SK-N-SH (cell line): ENCODE results near the gene GSTM5. TPM values are rescaled to one million over a fixed set of nuclear protein-coding genes. Genes with fewer than 3 reads are reported as not detected.
"Not testable (repeated sequence)": the region's sequence is repeated elsewhere in the genome, so short reads cannot be mapped to it uniquely, and the experiment has no call there.

ENCODE experiments used
- CTCF ChIA-PET: fragments of 300-600, 350-600 bp; formaldehyde crosslinking; extraction: SDS; loops from one replicate; lab custom pipeline; 2021; lab: Yijun Ruan, JAX
- POLR2A ChIA-PET: fragments of 350-600 bp; sonication (Branson Sonifier 250); formaldehyde crosslinking; extraction: SDS; loops from one replicate; lab custom pipeline; 2020; ENCODE audit warnings: antibody characterized with exemption, inconsistent platforms; lab: Yijun Ruan, JAX
- DNase-seq: peaks from one replicate; pipeline ENCODE4 v3.0.0; 2012
- H2AFZ ChIP-seq: fragments of 200-600 bp; sonication (generic); 2 replicates; pipeline ENCODE4 v1.8.1; 2016; ENCODE audit warnings: antibody characterized with exemption, mild to moderate bottlenecking, low read depth
- H3F3A ChIP-seq: fragments of 200-600 bp; sonication (generic); replicated peaks from 2 replicates; pipeline ENCODE3; 2016; ENCODE audit warnings: antibody characterized with exemption, mild to moderate bottlenecking; ENCODE audit not compliant: insufficient read depth
- H3K27ac ChIP-seq, 2 experiments: fragments of 200-500 bp in 1 of 2; fragments of 200-600 bp in 1 of 2; sonication (Bioruptor generic) in 1 of 2; sonication (generic), shearing (Covaris generic) in 1 of 2; 2 replicates each; pipeline versions ENCODE4 v1.5.1 to v1.6.1; 2014 to 2016; ENCODE audit warnings: low read depth in 2 of 2, inconsistent platforms in 1 of 2, low read length in 1 of 2, mild to moderate bottlenecking in 1 of 2, mixed read lengths in 1 of 2
- H3K27me3 ChIP-seq: fragments of 200-600 bp; sonication (generic), shearing (Covaris generic); 2 replicates; pipeline ENCODE4 v1.6.1; 2016; ENCODE audit warnings: mixed run types; ENCODE audit not compliant: insufficient read depth
- H3K36me3 ChIP-seq, 2 experiments: fragments of 200-500 bp in 1 of 2; fragments of 200-600 bp in 1 of 2; sonication (Bioruptor generic) in 1 of 2; sonication (generic) in 1 of 2; replicated peaks in 1 of 2; 2 replicates each; pipeline versions ENCODE3 to v1.5.1; 2014 to 2016; ENCODE audit warnings: low read length in 1 of 2, mild to moderate bottlenecking in 1 of 2; ENCODE audit not compliant: insufficient read depth in 2 of 2, control insufficient read depth in 1 of 2
- H3K4me1 ChIP-seq, 2 experiments: fragments of 200-500 bp in 1 of 2; fragments of 200-600 bp in 1 of 2; sonication (Bioruptor generic) in 1 of 2; sonication (generic), shearing (Covaris generic) in 1 of 2; 2 replicates each; pipeline versions ENCODE4 v1.5.1 to v1.6.1; 2014 to 2016; ENCODE audit warnings: low read depth in 1 of 2, low read length in 1 of 2, mixed run types in 1 of 2; ENCODE audit not compliant: insufficient read depth in 2 of 2, control insufficient read depth in 1 of 2
- H3K4me2 ChIP-seq: fragments of 200-600 bp; sonication (generic), shearing (Covaris generic); 2 replicates; pipeline ENCODE4 v1.6.1; 2017; ENCODE audit warnings: mixed run types
- H3K4me3 ChIP-seq, 2 experiments: fragments of 200-500 bp in 1 of 2; fragments of 200-600 bp in 1 of 2; sonication (Bioruptor generic) in 1 of 2; sonication (generic), shearing (Covaris generic) in 1 of 2; 2 replicates each; pipeline versions ENCODE4 v1.5.1 to v1.8.1; 2014 to 2016; ENCODE audit warnings: low read depth in 2 of 2, inconsistent platforms in 1 of 2, low read length in 1 of 2, mild to moderate bottlenecking in 1 of 2, mixed read lengths in 1 of 2, moderate library complexity in 1 of 2
- H3K79me2 ChIP-seq: fragments of 200-600 bp; sonication (generic); 2 replicates; pipeline ENCODE4 v1.8.1; 2017; ENCODE audit warnings: mild to moderate bottlenecking; ENCODE audit not compliant: insufficient read depth
- H3K9ac ChIP-seq: fragments of 200-600 bp; sonication (generic); 2 replicates; pipeline ENCODE4 v1.6.1; 2017; ENCODE audit warnings: mixed run types
- H3K9me2 ChIP-seq: fragments of 200-600 bp; sonication (generic); 2 replicates; pipeline ENCODE4 v1.6.1; 2017; ENCODE audit warnings: mixed run types
- H3K9me3 ChIP-seq: fragments of 200-600 bp; sonication (generic); 2 replicates; pipeline ENCODE4 v1.6.1; 2017; ENCODE audit warnings: mixed run types, mild to moderate bottlenecking, moderate library complexity
- H4K20me1 ChIP-seq: fragments of 200-600 bp; sonication (generic); 2 replicates; pipeline ENCODE4 v1.6.1; 2017; ENCODE audit warnings: mild to moderate bottlenecking, mixed run types; ENCODE audit not compliant: insufficient read depth
- CHD2 ChIP-seq: fragments of 150-350 bp; IDR thresholded peaks from 2 replicates; pipeline ENCODE4 v1.6.1; 2018; ENCODE audit warnings: low read length; ENCODE audit not compliant: partially characterized antibody
- ELF1 ChIP-seq: IDR thresholded peaks from 2 replicates; pipeline ENCODE4 v1.4.0; 2012
- EP300 ChIP-seq, 2 experiments: IDR thresholded peaks; 2 replicates each; pipeline versions ENCODE4 v1.4.0 to v1.6.1; 2012; ENCODE audit warnings: borderline replicate concordance in 1 of 2, low read depth in 1 of 2, low read length in 1 of 2
- FOXJ3 ChIP-seq: sonication (generic); formaldehyde crosslinking; IDR thresholded peaks from 2 replicates; pipeline ENCODE4 v1.5.1; 2020; ENCODE audit warnings: mild to moderate bottlenecking, missing genetic modification reagents
- FOXM1 ChIP-seq: IDR thresholded peaks from 2 replicates; pipeline ENCODE4 v1.4.0; 2012; ENCODE audit warnings: low read depth, mild to moderate bottlenecking
- GABPA ChIP-seq: IDR thresholded peaks from 2 replicates; pipeline ENCODE4 v1.4.0; 2012; ENCODE audit warnings: low read depth, mild to moderate bottlenecking
- IRF3 ChIP-seq: fragments of 150-350 bp; IDR thresholded peaks from 2 replicates; pipeline ENCODE4 v1.6.1; 2016; ENCODE audit warnings: mild to moderate bottlenecking, low read depth, low read length
- JUND ChIP-seq: IDR thresholded peaks from 2 replicates; pipeline ENCODE4 v1.4.0; 2012
- RAD21 ChIP-seq: IDR thresholded peaks from 2 replicates; pipeline ENCODE4 v1.6.1; 2012; ENCODE audit warnings: mild to moderate bottlenecking, low read length
- RCOR1 ChIP-seq: fragments of 150-350 bp; IDR thresholded peaks from 2 replicates; pipeline ENCODE4 v1.6.1; 2017; ENCODE audit warnings: antibody characterized with exemption, low read length
- RFX5 ChIP-seq: IDR thresholded peaks from 2 replicates; pipeline ENCODE4 v1.6.1; 2012; ENCODE audit warnings: mild to moderate bottlenecking, improper control_type of control experiment, low read length
- SIN3A ChIP-seq: IDR thresholded peaks from 2 replicates; pipeline ENCODE4 v1.6.1; 2012; ENCODE audit warnings: low read depth, mild to moderate bottlenecking, low read length, moderate library complexity, borderline replicate concordance
- TAF1 ChIP-seq: IDR thresholded peaks from 2 replicates; pipeline ENCODE4 v1.6.1; 2012; ENCODE audit warnings: low read depth, mild to moderate bottlenecking, low read length, moderate library complexity, borderline replicate concordance
- TEAD4 ChIP-seq: IDR thresholded peaks from 2 replicates; pipeline ENCODE4 v1.4.0; 2012; ENCODE audit warnings: mild to moderate bottlenecking, borderline replicate concordance; ENCODE audit not compliant: insufficient read depth
- USF2 ChIP-seq: fragments of 150-350 bp; IDR thresholded peaks from 2 replicates; pipeline ENCODE4 v1.6.1; 2017; ENCODE audit warnings: antibody characterized with exemption, low read length, low read depth, borderline replicate concordance
- whole genome bisulfite sequencing: methylation state at CpG from one replicate; pipeline ENCODE4 v1.1.6; 2017; ENCODE audit warnings: low lambda C conversion rate; 5-methylcytosine and 5-hydroxymethylcytosine counted together
- polyA plus RNA-seq, 3 experiments: library from polyadenylated mRNA; depleted of rRNA; stranded (reverse); fragments of >200 nt; gene quantifications; 2 replicates each; pipeline ENCODE4 v1.2.3, GENCODE V29; 2012
- TF ChIP-seq, protein P1 (sequence below): IDR thresholded peaks from 2 replicates; pipeline ENCODE4 v1.6.1; 2012; ENCODE audit warnings: mild to moderate bottlenecking, low read depth, low read length, moderate library complexity
- TF ChIP-seq, protein P2 (sequence below): IDR thresholded peaks from 2 replicates; pipeline ENCODE4 v1.4.0; 2012; ENCODE audit warnings: low read depth, borderline replicate concordance
- TF ChIP-seq, protein P3 (sequence below): IDR thresholded peaks from 2 replicates; pipeline ENCODE4 v1.4.0; 2012; ENCODE audit warnings: low read depth, borderline replicate concordance

GSTM5 gene
- polyA plus RNA-seq, 1 of the 3 experiments (the other 2 are of a cell fraction) = not detected

DNA sequence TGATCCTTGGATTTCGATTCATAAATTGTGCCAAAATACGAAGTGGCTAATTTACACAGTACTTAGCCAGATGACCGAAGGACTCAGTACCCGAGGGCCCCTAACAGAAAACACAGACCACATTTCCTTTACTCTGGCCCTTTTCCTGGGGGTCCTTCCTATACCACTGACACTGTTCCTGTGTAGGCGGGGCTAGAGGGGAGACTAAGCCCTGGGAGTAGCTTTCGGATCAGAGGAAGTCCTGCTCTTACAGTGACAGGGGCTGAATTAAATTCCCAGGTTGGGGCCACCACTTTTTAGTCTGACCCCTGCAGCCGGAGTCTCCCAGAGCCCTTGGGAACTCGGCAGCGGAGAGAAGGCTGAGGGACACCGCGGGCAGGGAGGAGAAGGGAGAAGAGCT is 24.9 kb upstream of the GSTM5 start:
- H3K36me3 ChIP-seq, H3K27ac ChIP-seq, H4K20me1 ChIP-seq, H3K9me3 ChIP-seq, H3K27me3 ChIP-seq, POLR2A ChIA-PET, H3K4me3 ChIP-seq, H3K4me2 ChIP-seq, H2AFZ ChIP-seq, CTCF ChIA-PET, H3K9me2 ChIP-seq, H3K9ac ChIP-seq, H3K4me1 ChIP-seq, H3K79me2 ChIP-seq, DNase-seq, H3F3A ChIP-seq: not testable (repeated sequence)
- no CpG with 5 or more reads among the region's 11 CpGs for WGBS

DNA sequence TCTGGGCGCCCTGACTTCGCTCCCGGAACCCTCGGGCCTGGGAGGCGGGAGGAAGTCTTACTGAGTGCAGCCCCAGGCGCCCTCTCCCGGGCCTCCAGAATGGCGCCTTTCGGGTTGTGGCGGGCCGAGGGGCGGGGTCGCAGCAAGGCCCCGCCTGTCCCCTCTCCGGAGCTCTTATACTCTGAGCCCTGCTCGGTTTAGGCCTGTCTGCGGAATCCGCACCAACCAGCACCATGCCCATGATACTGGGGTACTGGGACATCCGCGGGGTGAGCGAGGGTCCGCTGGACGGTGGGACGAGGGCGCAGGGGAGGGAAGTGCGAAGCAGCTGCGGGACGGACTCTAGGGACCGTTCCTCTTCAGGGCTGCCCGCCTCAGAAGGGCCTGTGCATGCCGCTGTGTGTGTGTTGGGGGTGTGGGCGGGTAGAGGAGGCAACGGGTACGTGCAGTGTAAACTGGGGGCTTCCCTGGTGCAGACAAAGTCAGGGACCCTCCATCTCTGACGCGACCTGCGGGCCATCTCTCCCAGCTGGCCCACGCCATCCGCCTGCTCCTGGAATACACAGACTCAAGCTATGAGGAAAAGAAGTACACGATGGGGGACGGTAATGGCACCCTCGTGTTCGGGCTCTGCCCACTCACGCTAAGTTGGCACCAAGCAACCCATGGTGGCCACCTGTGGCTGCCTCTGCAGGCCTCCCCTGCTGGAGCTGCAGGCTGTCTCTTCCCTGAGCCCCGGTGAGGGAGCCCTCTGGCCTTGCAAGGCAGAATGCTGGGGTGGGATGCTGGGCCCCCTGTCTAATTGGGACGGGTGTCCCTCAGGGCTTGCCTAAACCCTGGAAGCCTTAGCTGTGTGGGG is 24.2 kb upstream of the GSTM5 start, which contains the start of gene GSTM1:
Gene GSTM1 (plus strand): TSS at position 177 of the 859 bp plus-strand sequence. CDS start 57 bp downstream, at position 234.
- POLR2A ChIA-PET = no interaction called here
- CTCF ChIA-PET = no interaction called here
- TF ChIP-seq FOXJ3 (CRISPR knock-in tag) (no peak), SIN3A (no peak), JUND (no peak), RFX5 (no peak), TAF1 (no peak), USF2 (no peak), EP300 (IDR thresholded peaks at IDR 0.05; ENCODE audit: borderline replicate concordance in 1 of 2, low read depth in 1 of 2, low read length in 1 of 2) (no peak), RAD21 (no peak), ELF1 (no peak), RCOR1 (no peak), FOXM1 (no peak), GABPA (no peak), CHD2 (no peak), TEAD4 (no peak), IRF3 (no peak)
- TF ChIP-seq, protein P1, sequence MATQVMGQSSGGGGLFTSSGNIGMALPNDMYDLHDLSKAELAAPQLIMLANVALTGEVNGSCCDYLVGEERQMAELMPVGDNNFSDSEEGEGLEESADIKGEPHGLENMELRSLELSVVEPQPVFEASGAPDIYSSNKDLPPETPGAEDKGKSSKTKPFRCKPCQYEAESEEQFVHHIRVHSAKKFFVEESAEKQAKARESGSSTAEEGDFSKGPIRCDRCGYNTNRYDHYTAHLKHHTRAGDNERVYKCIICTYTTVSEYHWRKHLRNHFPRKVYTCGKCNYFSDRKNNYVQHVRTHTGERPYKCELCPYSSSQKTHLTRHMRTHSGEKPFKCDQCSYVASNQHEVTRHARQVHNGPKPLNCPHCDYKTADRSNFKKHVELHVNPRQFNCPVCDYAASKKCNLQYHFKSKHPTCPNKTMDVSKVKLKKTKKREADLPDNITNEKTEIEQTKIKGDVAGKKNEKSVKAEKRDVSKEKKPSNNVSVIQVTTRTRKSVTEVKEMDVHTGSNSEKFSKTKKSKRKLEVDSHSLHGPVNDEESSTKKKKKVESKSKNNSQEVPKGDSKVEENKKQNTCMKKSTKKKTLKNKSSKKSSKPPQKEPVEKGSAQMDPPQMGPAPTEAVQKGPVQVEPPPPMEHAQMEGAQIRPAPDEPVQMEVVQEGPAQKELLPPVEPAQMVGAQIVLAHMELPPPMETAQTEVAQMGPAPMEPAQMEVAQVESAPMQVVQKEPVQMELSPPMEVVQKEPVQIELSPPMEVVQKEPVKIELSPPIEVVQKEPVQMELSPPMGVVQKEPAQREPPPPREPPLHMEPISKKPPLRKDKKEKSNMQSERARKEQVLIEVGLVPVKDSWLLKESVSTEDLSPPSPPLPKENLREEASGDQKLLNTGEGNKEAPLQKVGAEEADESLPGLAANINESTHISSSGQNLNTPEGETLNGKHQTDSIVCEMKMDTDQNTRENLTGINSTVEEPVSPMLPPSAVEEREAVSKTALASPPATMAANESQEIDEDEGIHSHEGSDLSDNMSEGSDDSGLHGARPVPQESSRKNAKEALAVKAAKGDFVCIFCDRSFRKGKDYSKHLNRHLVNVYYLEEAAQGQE = no peak
- TF ChIP-seq, protein P2, sequence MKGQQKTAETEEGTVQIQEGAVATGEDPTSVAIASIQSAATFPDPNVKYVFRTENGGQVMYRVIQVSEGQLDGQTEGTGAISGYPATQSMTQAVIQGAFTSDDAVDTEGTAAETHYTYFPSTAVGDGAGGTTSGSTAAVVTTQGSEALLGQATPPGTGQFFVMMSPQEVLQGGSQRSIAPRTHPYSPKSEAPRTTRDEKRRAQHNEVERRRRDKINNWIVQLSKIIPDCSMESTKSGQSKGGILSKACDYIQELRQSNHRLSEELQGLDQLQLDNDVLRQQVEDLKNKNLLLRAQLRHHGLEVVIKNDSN = no peak
- TF ChIP-seq, protein P3, sequence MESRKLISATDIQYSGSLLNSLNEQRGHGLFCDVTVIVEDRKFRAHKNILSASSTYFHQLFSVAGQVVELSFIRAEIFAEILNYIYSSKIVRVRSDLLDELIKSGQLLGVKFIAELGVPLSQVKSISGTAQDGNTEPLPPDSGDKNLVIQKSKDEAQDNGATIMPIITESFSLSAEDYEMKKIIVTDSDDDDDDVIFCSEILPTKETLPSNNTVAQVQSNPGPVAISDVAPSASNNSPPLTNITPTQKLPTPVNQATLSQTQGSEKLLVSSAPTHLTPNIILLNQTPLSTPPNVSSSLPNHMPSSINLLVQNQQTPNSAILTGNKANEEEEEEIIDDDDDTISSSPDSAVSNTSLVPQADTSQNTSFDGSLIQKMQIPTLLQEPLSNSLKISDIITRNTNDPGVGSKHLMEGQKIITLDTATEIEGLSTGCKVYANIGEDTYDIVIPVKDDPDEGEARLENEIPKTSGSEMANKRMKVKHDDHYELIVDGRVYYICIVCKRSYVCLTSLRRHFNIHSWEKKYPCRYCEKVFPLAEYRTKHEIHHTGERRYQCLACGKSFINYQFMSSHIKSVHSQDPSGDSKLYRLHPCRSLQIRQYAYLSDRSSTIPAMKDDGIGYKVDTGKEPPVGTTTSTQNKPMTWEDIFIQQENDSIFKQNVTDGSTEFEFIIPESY = no peak
- Histone ChIP-seq H3K9me3 (no peaks in the 10 kb centered on the region), H3K9ac (no peak within 1 kb of the TSS), H3K4me3 (no peak within 1 kb of the TSS), H3K27me3 (no peaks in the 10 kb centered on the region), H3K27ac (no peak within 1 kb of the TSS), H3K36me3 (no peaks in the 10 kb centered on the region), H2AFZ (no peak within 1 kb of the TSS), H3K79me2 (no peaks in the 10 kb centered on the region), H3K9me2 (no peaks in the 10 kb centered on the region), H3F3A (no peaks in the 10 kb centered on the region), H3K4me2 (no peak within 1 kb of the TSS), H4K20me1 (no peaks in the 10 kb centered on the region), H3K4me1 (no peaks in the 10 kb centered on the region)
- no CpG with 5 or more reads among the region's 46 CpGs for WGBS
- DNase-seq = no peak
